Measurements from ENCODE around the gene FBN1.

FBN1 gene

DNA sequence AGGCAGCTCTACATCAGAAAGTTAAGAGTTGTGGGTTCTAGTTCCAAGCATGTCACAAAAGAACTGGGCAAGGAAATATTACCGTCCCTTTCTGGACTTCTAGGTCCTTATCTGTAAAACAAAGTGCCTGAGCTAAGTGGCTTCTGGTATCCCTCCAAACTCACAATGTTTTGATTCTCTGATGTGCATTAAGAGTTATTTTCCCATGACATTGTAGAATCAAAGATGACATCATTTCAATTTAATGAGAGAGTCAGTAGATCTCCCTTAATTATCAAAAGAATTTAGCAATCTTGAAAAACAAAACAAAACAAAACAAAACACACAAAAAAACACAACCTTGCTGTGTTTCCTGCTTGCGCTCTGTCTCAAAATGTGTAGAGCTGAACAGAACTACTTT lies 225.6 kb downstream of the FBN1 start:
- no peak for DNase-seq

DNA sequence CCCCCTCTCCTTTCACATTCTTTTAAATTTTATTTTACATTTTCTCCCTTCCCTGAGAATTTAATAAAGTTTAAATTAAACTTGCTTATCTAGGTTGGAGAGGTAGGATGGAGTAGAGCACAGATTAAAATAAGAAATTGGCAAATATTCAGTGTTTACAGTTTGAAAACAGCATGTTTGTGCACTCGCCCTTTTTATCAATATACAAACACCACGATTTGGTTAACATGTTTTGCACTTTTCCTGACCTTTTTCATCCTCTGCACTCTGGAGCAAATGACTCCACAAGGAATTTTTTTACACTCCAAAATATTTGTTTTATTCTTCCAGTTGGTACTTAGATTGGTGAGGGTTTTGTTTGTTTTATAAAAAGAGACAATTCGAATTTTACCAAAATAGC lies 227.2 kb downstream of the FBN1 start:
- no peak for DNase-seq

DNA sequence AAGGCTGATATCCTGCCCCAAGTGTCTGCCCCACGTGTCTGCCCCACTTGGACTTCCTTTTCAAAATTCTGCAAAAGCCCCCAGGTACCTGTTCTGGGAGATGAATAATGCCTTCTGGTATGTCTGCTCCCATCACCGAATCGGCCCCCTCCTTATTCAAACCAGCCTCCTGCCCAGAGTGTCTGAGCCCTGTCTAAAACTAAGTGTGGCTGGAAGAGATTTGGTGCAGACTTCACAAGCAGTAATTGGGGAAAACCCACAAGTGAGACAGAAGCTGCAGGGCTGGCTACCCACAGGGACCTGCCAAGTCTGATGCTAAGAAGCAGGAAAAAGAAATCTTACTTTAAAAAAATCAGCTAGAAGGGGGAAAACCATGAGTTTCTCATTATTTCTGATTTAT lies 229.2 kb downstream of the FBN1 start:
- no peak for DNase-seq

DNA sequence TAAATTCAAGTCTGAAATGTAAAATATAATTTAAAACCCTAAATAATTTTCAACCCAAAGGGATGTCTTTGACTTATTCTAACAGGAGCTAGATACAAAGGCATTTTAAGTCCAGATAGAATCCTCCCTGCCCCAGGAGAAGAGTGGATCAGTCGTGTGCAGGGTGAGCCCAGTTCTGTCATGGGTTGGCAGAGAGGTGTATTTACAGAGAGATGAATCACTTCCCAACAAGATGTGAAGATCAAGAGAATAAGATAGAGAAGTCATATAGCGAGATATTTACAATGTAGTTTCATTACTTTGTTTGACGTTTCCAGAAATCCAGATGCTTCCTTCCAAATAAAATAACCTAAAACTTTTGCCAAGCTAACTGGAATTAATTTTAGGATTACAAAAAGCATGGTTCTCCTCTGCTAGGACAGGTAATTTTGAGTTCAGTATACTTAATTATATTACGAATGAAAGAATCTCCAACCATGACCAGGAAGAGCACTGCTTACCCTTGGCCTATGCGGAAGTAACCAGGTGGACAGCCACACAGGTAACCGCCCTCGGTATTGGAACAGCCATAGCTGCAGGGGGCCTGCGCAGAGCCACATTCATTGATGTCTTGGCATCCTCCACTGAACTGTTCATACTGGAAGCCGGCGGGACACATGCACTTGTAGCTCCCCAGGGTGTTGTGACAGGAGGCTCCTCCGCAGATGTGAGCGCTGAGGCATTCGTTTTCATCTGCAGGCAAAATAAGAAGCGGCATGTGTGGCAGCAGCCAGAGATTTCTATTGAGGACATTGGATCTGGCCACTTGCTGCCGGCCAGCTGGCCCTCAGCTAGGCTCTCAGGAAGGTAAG lies 230.2 kb downstream of the FBN1 start:
- no peak for DNase-seq

DNA sequence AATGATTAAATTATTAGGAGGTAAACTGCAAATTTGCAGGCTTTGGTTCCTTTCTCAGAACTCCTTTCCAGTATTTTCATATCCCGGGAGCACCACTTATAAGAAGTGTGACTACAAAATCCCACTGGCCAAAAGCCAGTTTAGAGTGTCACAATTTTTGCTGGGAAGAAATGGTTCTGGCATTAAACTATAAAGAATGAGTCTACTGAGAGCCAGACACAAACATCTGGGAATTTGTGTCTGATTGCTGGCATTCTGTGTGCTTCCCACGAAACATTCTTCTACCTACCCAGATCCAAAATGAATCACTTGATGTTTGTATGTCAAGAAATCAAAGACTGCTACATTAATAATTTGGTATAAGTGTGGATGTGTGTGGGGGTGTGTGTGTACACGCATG lies 231.5 kb downstream of the FBN1 start:
- DNase-seq, result no peak

DNA sequence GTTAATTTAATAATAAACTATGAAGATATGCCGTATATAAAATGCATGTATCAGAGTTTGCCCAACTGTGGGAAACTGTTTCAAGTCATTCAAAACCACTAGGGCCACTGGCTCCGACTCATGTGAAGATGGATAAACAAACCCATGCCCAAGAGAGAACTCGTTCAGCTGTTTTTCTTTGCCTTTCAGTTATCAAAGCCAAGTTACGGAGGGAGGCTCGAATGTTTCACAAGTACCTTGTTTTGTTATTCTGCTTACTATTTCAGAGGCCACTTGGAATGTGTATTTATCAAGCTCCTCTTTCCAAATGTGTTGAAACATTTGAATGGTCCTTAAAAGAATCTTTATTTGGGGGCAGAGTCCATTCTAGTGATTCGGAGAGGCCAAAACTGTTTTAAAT lies 232.2 kb downstream of the FBN1 start:
- DNase-seq, result no peak

DNA sequence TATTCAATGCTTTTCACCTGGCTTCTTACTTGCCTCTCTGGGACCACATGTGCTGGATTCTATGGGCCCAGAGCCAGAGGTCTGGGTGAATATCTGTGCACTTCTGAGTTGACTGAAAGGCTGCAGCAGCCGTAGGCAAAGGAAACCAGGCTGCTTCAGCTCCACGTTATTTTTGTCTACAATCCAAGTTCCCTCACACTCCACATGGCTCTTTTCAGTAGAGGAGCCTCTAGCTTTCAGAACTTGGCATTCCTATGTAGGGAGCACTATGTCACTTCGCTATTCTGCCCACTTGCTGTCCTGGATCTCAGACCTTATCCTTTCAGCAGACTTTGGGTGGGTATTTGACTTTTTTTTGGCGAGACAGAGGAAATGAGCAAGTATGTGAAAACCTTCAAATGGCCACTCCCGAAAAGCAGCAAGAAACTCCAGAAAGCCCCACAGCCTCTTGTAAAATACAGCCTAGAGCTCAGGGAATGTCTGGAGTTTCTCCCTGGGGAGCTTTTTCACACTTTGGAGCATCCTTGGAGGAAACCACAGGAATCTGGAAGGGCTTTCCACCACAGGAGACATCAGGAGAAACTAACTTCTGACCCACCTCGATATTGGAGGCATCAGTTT lies 233.4 kb downstream of the FBN1 start:
- no peak for DNase-seq

DNA sequence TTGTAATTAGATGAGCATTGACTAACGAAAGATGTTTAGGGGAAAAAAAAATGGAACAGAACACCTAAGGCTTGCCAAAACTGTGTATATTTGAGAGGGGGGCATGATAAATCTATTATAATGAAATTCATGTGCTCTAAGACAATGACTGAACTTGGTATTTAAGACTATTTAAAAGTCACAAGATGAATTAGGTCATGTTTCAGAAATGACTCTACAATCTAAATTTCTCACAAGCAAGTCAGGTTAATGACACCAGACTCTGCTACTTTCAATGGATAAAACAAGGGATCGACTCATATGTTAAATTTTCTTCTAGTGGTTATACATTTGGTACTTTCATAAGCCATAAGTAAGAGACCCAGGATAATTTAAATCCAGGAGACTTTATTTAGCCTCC lies 235.9 kb downstream of the FBN1 start:
- no peak for DNase-seq

DNA sequence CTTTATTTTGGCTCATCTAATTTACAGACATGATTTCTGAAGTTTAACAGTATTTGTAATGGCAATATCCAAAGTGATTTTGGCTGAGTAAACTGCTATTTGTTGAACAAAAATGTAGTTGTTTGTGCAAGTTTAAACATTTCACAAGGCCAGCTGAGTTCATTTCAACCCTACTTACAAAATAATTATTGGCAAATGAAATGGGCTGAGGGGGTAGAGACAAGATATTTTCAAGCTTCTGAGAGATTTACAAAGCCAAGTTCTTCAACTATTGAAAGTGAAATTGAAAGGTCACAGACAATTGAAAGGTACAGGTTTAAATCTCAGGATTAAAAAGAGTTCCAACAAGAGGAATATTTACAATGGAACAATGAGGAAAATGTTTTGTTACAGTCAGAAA lies 237.2 kb downstream of the FBN1 start:
- no peak for DNase-seq

DNA sequence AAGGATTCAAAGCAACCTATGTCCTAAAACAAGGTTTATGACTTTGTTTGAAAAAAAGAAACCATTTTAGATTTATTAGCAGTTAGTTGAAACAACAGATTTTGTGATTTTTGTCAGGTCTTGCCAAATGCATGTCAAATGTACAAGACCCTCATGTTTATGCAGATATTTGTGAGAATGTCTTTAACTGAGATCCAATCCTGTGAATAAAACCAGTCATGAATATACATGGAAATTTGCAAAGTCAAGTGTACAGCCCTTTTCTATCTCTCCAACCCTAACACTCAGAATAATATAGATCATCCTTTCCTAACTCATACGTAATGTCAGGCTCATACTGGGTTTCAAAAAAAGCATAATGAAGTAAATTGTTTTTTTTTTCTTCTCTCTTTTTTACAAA lies 237.9 kb downstream of the FBN1 start:
- no peak for DNase-seq

DNA sequence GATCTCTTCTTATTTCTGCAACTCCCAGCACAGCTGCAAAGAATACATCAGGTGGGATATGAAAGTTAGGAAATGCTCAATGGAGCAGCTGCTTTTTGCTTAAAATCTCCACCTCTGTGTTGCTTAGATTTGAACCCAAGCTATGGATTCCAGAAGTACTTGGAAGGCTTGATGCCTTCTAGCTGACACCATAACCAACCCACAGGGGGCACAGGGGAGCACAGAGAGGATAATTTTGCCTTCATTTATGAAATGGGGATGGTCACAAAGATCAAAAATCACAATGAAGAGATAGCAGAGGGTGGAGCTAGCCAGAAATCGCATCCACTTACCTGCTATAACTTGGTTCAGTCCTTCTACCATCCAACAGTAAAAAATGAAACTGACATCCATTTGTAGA lies 238.6 kb downstream of the FBN1 start:
- DNase-seq, result no peak

DNA sequence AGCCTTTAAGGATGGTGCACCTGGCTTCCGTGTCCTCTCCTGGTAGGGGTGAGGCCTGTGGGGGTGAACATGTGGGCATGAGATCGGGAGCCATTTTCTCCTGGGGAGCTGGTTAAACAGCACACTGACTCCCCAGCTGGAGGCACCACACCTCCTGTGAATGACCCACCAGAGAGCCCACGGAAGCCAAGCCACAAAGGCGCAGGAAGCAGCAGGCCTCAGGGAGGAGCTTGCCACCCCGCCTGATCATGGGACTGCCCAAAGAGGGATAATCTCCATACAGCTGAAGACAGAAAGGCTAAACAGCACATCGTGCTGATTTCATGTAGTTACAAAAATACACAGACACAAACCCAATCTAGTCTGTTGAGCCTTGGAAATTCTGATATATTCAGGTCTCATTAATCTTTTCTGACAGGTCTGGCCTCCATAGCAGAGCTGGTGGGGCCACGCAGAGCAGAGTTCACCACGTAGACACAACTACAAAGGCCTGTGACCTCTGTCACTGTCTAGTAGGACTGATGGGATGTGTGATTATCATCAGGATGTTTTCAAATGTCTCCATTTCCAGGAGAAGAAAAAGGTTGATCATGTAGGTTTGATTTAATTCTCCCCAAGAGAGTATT lies 239.1 kb downstream of the FBN1 start:
- DNase-seq, result no peak

DNA sequence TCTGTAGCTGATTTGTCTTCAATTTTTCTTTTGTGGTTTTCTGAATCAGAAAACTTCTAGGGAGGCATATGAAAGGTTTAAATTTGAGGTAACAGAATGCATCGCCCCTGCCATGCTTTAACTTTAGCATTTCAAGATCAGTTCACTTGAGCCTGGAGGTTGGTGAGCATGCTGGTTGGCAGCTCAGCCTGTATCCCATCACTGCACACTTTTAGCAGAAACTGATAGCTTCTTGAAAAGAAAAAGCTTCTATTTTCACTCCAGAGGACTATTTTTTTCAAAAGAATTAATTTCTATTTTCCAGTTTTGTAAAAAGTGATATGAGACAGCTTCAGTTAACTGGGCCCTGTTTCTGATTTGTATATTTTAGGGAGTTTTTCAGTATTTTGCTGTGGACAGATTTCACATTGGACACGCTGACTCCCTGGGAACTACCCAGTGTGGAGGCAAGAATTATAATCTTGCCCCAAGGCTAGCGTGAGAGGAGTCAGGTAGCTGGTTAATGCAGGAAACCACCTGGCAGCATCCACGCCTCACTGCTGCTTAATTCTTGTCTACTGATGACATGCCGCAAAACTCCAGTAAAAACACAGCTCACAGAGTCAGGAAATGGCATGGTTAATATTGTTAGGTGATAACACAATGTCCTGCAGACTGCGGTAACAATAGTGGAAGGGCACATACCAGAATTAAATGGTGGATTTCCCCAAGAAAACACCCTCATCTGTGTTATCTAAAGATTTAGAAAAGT lies 242.9 kb downstream of the FBN1 start:
- DNase-seq, result no peak

DNA sequence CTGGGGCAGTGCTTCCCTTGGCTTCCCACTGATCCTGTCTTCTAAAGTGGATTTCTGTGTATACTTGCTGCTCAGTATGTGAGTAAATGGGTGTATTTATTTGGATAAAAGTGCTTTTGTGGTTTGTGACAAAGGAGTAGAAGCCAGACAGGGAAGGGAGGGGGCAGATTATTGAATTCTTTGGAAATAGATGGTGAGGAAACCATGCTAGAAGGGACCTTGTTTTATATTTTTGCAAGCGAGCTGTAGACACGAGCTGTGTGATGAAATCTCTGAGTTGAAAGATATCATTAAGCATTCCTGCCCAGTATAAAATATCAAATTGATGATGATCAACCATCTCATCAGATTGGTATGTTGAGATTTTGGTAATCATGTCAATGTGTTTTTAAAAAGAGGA lies 245.4 kb downstream of the FBN1 start:
- no peak for DNase-seq

DNA sequence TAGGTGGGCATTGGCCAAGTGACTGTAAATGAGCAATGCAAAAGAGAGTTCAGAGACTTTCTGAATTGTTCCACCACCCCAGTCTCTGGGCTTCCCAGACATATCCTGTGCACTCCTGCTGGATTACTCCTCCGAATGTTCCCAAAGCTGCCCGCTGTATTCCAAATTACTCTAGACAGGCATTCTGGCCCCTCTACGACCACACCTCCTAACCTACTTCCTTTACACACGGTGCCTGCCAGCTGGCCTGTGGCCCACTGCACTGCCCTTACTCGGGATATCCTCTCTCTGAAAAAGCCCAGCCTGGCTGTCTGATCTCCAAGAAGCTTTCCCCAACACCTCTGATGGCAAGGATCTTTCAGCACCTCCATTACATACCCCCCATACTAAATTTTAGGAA lies 247.7 kb downstream of the FBN1 start:
- no peak for DNase-seq

DNA sequence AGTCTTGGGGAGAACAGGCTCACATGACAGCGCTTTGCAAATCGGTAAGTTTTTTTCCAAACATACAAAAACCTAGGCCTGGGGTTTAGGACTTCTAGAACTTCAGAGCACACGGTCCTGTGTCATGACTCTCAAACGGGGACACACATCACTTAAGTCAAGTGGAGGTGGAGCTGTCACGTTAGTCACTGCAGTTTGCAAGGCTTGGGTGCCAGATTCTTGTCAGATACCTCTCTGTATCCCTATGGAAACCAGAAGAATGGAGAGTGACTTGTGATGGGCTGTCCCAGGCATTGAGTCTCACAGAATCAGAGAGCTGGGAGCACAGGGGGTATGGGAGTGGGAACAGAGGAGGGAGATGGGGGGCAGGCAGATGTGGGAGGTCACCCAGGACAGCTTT lies 249.5 kb downstream of the FBN1 start:
- DNase-seq, result no peak

DNA sequence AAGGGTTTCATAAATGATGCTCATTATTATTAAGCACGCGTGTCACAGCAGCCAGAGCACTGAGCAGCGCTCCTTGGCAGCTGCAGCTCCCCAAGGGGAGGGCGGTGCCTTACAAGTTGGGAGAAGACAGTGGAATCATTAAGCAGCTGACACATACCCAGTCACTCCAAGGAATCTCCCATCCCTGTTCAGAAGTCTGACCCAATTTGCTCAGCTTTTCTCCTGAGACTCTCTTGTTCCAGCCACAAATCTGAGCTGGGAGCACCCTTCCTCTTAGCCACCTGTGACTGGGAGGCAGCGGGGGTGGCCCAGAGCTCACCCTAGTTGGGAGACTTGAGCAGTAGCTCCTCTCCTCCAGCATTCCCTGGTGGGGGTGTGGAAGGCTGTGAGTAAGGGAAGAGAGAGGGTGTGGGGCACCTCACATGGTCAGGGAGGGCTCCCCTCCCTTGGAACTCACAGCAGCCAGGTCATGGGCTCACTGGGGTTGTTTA lies 249.9 kb downstream of the FBN1 start:
- no peak for DNase-seq

DNA sequence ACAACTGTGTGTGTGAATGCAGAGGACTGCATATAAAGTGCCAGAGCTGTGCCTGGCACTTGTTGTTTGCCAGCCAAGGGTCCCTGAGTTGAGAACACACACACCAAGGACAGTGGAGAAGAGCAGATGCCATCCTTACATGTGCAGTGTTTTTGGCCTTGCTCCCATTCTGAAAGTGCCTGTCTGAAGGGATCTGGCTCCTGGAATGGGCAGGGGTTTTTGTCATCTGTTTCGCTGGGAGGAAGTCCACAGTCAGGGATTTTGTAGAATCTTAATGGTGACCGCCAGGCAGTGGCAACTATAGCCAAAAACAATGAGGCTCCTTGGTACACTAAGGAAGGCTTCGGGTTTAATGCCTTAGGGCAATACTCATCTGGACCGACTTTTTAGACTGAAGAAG lies 250.5 kb downstream of the FBN1 start:
- DNase-seq, result no peak

DNA sequence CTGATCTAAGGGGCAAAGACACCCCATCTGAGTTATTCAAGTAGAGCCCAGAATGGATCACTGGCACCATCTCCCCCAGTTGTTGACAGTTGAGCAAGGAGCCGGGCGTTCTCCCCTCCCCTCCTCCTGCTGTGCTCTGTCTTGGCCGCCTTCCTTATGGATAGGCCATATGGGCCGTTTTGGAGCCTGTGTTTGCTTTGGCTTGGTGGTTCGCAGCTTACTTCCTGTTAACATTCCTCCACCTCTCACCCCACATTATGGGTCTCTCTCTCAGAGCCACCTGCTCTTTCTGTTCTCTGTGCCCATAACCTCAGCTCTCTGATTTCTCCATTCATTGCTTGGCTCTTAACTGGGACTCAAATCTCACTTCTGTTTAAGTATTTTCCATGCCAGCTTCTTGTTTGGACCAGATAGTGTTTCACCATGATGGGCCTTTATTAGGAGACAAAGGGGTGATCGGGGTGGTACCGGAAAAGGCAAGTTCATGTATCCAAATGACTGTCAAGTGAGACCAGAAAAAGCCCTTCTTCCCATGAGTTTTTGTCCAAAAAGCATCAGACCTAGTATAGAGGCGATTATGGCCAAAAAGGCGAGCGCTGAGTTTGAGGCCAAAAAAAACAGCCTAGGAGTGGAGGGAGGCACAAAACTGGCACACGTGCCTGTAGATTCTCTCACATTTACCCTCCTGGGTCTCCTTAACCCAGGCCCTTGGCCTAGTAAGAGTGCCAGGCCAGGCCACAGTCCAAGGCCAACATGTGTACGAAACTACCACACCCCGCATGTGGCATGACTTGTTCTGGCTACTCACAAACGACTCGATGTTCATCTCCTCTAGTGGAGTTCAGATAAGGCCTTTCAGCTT lies 251.6 kb downstream of the FBN1 start:
- no peak for DNase-seq

DNA sequence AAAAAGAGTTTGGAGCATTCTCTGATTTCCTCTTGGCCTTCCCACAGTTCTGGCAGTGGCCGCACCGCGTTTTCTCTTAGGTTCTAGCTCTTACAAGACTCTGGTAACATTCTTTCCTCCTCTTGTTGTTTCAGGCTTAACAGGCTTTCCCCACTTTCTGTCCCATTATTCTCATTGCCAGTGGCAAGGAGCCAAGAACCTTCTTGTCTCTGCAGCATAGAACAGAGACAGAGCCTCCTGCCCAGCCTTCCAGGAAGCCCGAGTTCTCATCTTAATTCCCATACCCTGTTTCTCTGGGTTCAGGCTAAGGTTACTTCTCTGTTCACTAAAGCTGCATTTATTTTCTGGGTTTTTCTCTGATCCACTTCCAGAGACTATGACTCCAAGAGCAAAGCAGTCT lies 253.2 kb downstream of the FBN1 start:
- DNase-seq, result no peak

DNA sequence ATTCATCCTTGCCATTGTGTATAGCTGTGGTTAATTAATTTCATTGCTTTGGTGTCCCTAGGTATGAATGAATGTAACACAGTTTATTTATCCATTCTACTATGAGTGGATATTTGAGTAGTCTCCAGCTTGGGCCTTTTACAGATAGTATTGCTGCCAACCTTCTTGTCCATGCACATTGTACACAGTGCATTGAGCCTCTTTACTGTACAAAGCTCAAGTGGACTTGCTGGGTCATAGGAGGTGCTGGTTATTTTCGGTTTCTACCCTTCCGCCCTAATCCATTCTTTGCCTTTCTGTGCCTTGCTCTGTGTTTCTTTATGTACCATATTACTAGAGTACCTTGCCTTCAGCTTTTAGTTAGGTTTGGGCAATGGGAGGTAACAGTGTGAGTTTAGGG lies 253.6 kb downstream of the FBN1 start:
- DNase-seq, result no peak

DNA sequence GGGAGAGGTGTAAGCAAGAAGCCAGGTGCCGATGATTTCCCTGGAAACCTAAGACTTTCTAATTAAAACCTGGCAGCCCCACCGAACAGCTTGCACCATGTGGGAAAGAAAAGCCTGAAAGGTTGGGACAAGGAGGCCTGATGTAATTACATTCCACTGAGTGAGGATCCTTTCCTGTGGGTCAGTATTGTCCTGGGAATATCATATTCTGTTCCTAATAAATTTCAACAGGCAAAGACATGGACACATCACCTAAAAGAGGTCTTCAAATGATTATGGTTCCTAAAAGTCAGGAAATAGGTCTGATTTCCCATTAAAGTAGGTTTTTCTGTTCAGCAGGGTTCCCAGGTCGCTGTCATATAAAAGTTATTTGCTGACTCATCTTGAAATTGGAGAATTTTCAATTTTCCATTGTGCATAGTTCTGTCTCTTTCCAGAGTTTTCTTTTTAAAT lies 255.8 kb downstream of the FBN1 start:
- no peak for DNase-seq
